Liver (tissue), 9 donors: Measurements from ENCODE around the gene COL17A1. TPM values are rescaled to one million over a fixed set of nuclear protein-coding genes. Genes with fewer than 3 reads are reported as not detected.

Experiments
- DNase-seq: peaks from one replicate; pipeline ENCODE4 v3.0.0-alpha.2; 2017; ENCODE audit warnings: low spot score
- H3K27ac ChIP-seq, 2 donors: one replicate each; pipeline ENCODE4 v1.7.0; 2013; ENCODE audit warnings: inconsistent platforms in 2 of 2, low read length in 2 of 2, control low read depth in 1 of 2, low read depth in 1 of 2, mild to moderate bottlenecking in 1 of 2
- H3K27me3 ChIP-seq, 4 donors: one replicate each; pipeline versions ENCODE4 v1.6.1 to v1.7.0; 2013; ENCODE audit warnings: low read length in 3 of 4, inconsistent platforms in 1 of 4, mild to moderate bottlenecking in 1 of 4, moderate library complexity in 1 of 4; ENCODE audit not compliant: control insufficient read depth in 4 of 4, insufficient read depth in 4 of 4
- H3K36me3 ChIP-seq, 4 donors: one replicate each; pipeline versions ENCODE4 v1.6.1 to v1.7.0; 2013; ENCODE audit warnings: low read length in 3 of 4, mild to moderate bottlenecking in 3 of 4, low read depth in 1 of 4, moderate library complexity in 1 of 4; ENCODE audit not compliant: control insufficient read depth in 4 of 4, insufficient read depth in 3 of 4
- H3K4me1 ChIP-seq, 4 donors: one replicate each; pipeline versions ENCODE4 v1.6.1 to v1.7.0; 2013; ENCODE audit warnings: low read length in 3 of 4, mild to moderate bottlenecking in 3 of 4, moderate library complexity in 1 of 4; ENCODE audit not compliant: control insufficient read depth in 4 of 4, insufficient read depth in 4 of 4
- H3K4me3 ChIP-seq, 3 donors: one replicate each; pipeline versions ENCODE4 v1.6.1 to v1.7.0; 2013; ENCODE audit warnings: low read length in 3 of 3, control low read depth in 1 of 3, low read depth in 1 of 3, mild to moderate bottlenecking in 1 of 3
- H3K9ac ChIP-seq, 2 donors: one replicate each; pipeline ENCODE4 v1.7.0; 2013; ENCODE audit warnings: low read length in 2 of 2, mild to moderate bottlenecking in 2 of 2, moderate library complexity in 2 of 2, control low read depth in 1 of 2, low read depth in 1 of 2
- H3K9me3 ChIP-seq, 4 donors: one replicate each; pipeline versions ENCODE4 v1.6.1 to v1.7.0; 2013; ENCODE audit warnings: low read length in 3 of 4; ENCODE audit not compliant: control insufficient read depth in 4 of 4
- EGR1 ChIP-seq, 2 donors: IDR thresholded peaks; 2 replicates each; pipeline ENCODE4 v1.6.1; 2016 to 2018; ENCODE audit warnings: antibody characterized with exemption in 2 of 2, low read depth in 2 of 2
- FOXA1 ChIP-seq: IDR thresholded peaks from 2 replicates; pipeline ENCODE4 v1.6.1; 2016; ENCODE audit warnings: antibody characterized with exemption
- FOXA2 ChIP-seq: IDR thresholded peaks from 2 replicates; pipeline ENCODE4 v1.6.1; 2016; ENCODE audit warnings: antibody characterized with exemption
- GABPA ChIP-seq, 2 donors: IDR thresholded peaks in 1 of 2; conservative IDR thresholded peaks in 1 of 2; 2 replicates each; pipeline ENCODE4 v1.6.1; 2016; ENCODE audit warnings: antibody characterized with exemption in 2 of 2, mild to moderate bottlenecking in 1 of 2, moderate library complexity in 1 of 2
- HNF4A ChIP-seq, 2 donors: conservative IDR thresholded peaks; 2 replicates each; pipeline ENCODE4 v1.6.1; 2016; ENCODE audit warnings: antibody characterized with exemption in 2 of 2, mild to moderate bottlenecking in 2 of 2
- HNF4G ChIP-seq: IDR thresholded peaks from 2 replicates; pipeline ENCODE4 v1.6.1; 2016; ENCODE audit warnings: antibody characterized with exemption
- JUND ChIP-seq, 2 donors: IDR thresholded peaks; 2 replicates each; pipeline ENCODE4 v1.6.1; 2016; ENCODE audit warnings: antibody characterized with exemption in 2 of 2
- NR2F2 ChIP-seq: IDR thresholded peaks from 2 replicates; pipeline ENCODE4 v1.6.1; 2016; ENCODE audit warnings: antibody characterized with exemption
- RAD21 ChIP-seq, 2 donors: IDR thresholded peaks; 2 replicates each; pipeline ENCODE4 v1.6.1; 2016; ENCODE audit warnings: antibody characterized with exemption in 2 of 2, mild to moderate bottlenecking in 2 of 2
- RXRA ChIP-seq, 2 donors: IDR thresholded peaks; 2 replicates each; pipeline ENCODE4 v1.6.1; 2017 to 2018; ENCODE audit warnings: antibody characterized with exemption in 2 of 2, mild to moderate bottlenecking in 1 of 2
- SP1 ChIP-seq: IDR thresholded peaks from 2 replicates; pipeline ENCODE4 v1.6.1; 2018; ENCODE audit warnings: antibody characterized with exemption, mild to moderate bottlenecking
- TAF1 ChIP-seq: conservative IDR thresholded peaks from 2 replicates; pipeline ENCODE4 v1.6.1; 2016; ENCODE audit warnings: antibody characterized with exemption, mild to moderate bottlenecking
- YY1 ChIP-seq: IDR thresholded peaks from 2 replicates; pipeline ENCODE4 v1.6.1; 2016; ENCODE audit warnings: antibody characterized with exemption, mild to moderate bottlenecking
- polyA plus RNA-seq, 2 donors: library from polyadenylated mRNA; stranded (reverse) in 1 of 2; unstranded in 1 of 2; fragments of 200-250 nt in 1 of 2; fragments of >200 nt in 1 of 2; fragmentation: Nextera tagmentation in 1 of 2; extraction: Ambion mirVana in 1 of 2; gene quantifications; one replicate each; pipeline versions ENCODE4 v1.2.1 to v1.2.3, GENCODE V29; 2013 to 2015
- total RNA-seq, 2 donors: library from RNA; depleted of rRNA; stranded (reverse); fragments of >200 nt; gene quantifications; one replicate each; pipeline ENCODE4 v1.2.3, GENCODE V29; 2014
- TF ChIP-seq, protein P1 (sequence below): IDR thresholded peaks from 2 replicates; pipeline ENCODE4 v1.6.1; 2016; ENCODE audit warnings: antibody characterized with exemption
- TF ChIP-seq, protein P2 (sequence below): IDR thresholded peaks from 2 replicates; pipeline ENCODE4 v1.6.1; 2016; ENCODE audit warnings: antibody characterized with exemption
- TF ChIP-seq, protein P3 (sequence below): IDR thresholded peaks from 2 replicates; pipeline ENCODE4 v1.6.1; 2016; ENCODE audit warnings: antibody characterized with exemption, mild to moderate bottlenecking
- TF ChIP-seq, protein P4 (sequence below): fragments of 150-350 bp; IDR thresholded peaks from 2 replicates; pipeline ENCODE4 v1.5.1; 2017; ENCODE audit warnings: improper control_type of control experiment, low read depth, low read length; ENCODE audit not compliant: missing input control
- TF ChIP-seq, protein P5 (sequence below): IDR thresholded peaks from 2 replicates; pipeline ENCODE4 v1.6.1; 2016; ENCODE audit warnings: antibody characterized with exemption
- donor health status: healthy.
- donor health status: healthy.
- donor health status: healthy.
- donor health status: healthy.
- donor health status: healthy.

Gene COL17A1
- total and polyA plus RNA-seq, 4 donors = 0.05 to 1.7 TPM; not detected in 2

DNA sequence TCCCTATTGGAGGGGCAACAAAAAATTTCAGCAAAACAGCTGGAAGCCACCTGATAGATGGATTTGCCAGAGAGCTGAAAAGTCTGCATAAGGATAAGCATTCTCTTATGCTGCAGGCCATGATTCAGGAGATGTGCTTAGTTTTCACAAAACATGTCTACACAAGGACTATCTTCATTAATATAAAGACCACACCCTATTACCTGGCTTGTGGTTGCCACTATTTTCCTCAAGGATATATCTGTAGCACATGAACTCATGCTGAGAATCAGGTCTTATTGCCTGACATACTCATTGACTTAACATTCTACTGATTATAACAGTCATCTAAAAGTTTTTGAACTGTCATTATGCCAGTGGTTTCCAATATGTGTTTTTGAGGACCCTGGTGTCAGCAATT is 7.1 kb upstream of the COL17A1 start:
- no peaks in the 10 kb centered on the region for H3K36me3 ChIP-seq
- H3K27ac ChIP-seq = no peak overlapping the region
- TF ChIP-seq, protein P1, sequence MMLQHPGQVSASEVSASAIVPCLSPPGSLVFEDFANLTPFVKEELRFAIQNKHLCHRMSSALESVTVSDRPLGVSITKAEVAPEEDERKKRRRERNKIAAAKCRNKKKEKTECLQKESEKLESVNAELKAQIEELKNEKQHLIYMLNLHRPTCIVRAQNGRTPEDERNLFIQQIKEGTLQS = no peak
- TF ChIP-seq FOXA2 (no peak), GABPA (IDR thresholded peaks at IDR 0.05 in 1 of 2, conservative IDR thresholded peaks at IDR 0.05 in 1 of 2) (no peak), HNF4G (no peak), HNF4A (conservative IDR thresholded peaks at IDR 0.05) (no peak), RAD21 (IDR thresholded peaks at IDR 0.05) (no peak), NR2F2 (no peak), JUND (IDR thresholded peaks at IDR 0.05) (no peak), YY1 (no peak), TAF1 (no peak), FOXA1 (no peak), RXRA (IDR thresholded peaks at IDR 0.05) (no peak), SP1 (no peak), EGR1 (IDR thresholded peaks at IDR 0.05; ENCODE audit: low read depth in 2 of 2) (no peak)
- TF ChIP-seq, protein P2, sequence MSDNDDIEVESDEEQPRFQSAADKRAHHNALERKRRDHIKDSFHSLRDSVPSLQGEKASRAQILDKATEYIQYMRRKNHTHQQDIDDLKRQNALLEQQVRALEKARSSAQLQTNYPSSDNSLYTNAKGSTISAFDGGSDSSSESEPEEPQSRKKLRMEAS = no peak
- TF ChIP-seq, protein P3, sequence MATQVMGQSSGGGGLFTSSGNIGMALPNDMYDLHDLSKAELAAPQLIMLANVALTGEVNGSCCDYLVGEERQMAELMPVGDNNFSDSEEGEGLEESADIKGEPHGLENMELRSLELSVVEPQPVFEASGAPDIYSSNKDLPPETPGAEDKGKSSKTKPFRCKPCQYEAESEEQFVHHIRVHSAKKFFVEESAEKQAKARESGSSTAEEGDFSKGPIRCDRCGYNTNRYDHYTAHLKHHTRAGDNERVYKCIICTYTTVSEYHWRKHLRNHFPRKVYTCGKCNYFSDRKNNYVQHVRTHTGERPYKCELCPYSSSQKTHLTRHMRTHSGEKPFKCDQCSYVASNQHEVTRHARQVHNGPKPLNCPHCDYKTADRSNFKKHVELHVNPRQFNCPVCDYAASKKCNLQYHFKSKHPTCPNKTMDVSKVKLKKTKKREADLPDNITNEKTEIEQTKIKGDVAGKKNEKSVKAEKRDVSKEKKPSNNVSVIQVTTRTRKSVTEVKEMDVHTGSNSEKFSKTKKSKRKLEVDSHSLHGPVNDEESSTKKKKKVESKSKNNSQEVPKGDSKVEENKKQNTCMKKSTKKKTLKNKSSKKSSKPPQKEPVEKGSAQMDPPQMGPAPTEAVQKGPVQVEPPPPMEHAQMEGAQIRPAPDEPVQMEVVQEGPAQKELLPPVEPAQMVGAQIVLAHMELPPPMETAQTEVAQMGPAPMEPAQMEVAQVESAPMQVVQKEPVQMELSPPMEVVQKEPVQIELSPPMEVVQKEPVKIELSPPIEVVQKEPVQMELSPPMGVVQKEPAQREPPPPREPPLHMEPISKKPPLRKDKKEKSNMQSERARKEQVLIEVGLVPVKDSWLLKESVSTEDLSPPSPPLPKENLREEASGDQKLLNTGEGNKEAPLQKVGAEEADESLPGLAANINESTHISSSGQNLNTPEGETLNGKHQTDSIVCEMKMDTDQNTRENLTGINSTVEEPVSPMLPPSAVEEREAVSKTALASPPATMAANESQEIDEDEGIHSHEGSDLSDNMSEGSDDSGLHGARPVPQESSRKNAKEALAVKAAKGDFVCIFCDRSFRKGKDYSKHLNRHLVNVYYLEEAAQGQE = no peak
- TF ChIP-seq, protein P4, sequence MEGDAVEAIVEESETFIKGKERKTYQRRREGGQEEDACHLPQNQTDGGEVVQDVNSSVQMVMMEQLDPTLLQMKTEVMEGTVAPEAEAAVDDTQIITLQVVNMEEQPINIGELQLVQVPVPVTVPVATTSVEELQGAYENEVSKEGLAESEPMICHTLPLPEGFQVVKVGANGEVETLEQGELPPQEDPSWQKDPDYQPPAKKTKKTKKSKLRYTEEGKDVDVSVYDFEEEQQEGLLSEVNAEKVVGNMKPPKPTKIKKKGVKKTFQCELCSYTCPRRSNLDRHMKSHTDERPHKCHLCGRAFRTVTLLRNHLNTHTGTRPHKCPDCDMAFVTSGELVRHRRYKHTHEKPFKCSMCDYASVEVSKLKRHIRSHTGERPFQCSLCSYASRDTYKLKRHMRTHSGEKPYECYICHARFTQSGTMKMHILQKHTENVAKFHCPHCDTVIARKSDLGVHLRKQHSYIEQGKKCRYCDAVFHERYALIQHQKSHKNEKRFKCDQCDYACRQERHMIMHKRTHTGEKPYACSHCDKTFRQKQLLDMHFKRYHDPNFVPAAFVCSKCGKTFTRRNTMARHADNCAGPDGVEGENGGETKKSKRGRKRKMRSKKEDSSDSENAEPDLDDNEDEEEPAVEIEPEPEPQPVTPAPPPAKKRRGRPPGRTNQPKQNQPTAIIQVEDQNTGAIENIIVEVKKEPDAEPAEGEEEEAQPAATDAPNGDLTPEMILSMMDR = no peak
- TF ChIP-seq, protein P5, sequence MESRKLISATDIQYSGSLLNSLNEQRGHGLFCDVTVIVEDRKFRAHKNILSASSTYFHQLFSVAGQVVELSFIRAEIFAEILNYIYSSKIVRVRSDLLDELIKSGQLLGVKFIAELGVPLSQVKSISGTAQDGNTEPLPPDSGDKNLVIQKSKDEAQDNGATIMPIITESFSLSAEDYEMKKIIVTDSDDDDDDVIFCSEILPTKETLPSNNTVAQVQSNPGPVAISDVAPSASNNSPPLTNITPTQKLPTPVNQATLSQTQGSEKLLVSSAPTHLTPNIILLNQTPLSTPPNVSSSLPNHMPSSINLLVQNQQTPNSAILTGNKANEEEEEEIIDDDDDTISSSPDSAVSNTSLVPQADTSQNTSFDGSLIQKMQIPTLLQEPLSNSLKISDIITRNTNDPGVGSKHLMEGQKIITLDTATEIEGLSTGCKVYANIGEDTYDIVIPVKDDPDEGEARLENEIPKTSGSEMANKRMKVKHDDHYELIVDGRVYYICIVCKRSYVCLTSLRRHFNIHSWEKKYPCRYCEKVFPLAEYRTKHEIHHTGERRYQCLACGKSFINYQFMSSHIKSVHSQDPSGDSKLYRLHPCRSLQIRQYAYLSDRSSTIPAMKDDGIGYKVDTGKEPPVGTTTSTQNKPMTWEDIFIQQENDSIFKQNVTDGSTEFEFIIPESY = no peak
- H3K4me1 ChIP-seq = peaks cover 0 to 11% (median 6%) of the 10 kb centered on the region in 4 donors
- no peak overlapping the region for H3K4me3 ChIP-seq
- no peak for DNase-seq
- H3K9me3 ChIP-seq = no peaks in the 10 kb centered on the region
- no peaks in the 10 kb centered on the region for H3K27me3 ChIP-seq
- H3K9ac ChIP-seq = no peak overlapping the region
